HG02943 (cell line): ENCODE measurements around the gene C10orf95.

Experiments used
- ATAC-seq: cut with Tn5 transposase; IDR thresholded peaks from one replicate; pipeline ENCODE4 v1.9.1; 2021; ENCODE audit warnings: mild to moderate bottlenecking, low read depth, moderate library complexity; ENCODE audit not compliant: unreplicated experiment

The C10orf95 gene

DNA sequence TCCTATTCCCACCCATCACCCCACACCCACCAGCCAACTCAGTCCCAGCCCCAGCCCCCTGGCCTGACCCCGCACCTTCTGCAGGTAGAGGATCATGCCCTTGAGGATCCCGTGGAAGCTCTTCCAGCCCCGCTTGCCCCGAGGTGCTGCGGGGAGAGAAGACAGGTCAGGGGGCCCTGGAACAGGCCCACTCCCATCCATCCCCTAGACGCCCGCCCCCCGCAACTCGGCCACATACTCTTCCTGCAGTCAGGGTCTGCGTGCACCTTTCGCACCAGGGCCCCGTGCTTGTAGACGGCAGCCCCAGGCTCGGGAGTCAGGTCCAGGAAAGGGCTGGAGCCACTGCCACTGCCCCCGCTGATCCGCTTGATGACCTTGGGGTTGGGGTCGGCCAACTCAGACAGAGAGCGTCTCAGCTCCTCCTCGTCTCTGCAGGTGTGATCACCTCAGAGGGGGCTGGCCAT is 46.2 kb downstream of the C10orf95 start:
- no peak for ATAC-seq

DNA sequence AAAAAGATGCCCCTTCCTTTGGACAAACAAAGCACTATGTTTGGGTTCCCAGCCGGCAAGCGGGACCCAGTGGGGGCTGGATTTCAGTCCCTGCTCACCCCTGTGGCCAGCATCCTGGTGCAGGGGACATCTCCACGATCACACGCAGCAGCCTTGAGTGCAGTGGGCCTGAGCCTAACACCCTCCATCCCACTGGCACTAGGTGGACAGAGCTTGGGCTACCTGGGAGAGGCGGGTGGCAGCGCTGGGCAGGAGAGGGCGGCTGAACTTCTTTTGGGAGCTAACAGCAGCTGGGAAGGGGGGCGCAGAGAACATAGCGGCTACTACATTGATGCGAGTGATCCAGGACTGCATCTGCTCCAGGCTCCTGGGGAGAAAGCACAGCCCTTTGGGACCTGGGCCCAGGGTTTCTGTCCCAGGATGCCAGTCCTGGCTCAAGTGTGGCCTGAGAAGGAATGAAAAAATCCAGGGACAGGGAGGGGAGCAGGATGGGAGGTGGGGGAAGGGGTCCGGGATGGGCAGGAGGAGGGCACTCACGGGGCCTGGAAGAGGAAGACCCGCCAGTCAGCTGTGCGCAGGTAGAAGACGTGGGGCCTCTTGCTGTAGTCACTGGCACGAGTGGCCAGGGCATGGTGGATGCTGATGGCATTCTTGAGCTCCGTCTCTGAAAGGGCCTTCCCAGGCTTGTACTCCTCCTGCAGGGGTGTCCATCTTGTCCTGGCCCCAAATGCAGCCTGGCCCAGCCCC is 46.8 kb downstream of the C10orf95 start:
- ATAC-seq = no peak

DNA sequence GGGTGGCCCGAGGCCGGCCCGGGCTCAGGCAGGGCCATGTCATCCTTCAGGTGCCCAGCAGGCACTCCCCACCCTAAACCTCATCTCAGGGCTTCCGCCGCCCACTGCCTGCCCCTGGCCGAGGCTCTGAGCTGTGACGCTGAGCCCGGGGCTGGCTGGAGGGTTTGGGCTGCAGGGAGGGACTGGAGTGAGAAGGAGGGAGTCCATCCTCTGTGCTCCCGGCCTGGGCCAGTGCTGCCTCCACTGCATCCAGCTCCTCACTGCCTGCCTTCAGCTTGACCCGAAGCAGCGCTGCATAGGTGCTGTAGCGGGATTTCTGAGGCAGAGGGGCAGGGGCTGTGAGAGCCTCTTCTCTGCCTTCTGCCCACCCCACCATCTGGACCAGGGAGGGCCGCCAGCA is 48.2 kb downstream of the C10orf95 start:
- ATAC-seq = no peak

DNA sequence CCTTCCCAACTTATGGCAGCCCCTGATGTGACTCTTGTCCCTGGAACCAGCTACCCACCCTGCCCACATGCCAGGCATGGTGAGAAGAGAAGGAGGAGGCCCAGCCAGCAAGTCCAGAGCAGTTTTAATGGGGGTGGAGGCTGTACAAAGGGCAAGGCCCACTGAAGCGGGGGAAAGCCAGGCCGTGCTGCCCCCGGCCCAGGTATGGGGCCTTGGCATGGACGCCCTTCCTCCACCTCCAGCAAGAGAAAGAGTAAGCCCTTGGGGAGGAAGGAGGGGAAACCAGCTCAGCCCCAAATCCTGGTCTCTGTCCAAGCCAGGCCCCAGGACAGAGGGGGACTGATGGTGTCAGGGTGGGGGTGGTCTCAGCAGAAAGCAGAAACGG is 48.8 kb downstream of the C10orf95 start:
- no peak for ATAC-seq

DNA sequence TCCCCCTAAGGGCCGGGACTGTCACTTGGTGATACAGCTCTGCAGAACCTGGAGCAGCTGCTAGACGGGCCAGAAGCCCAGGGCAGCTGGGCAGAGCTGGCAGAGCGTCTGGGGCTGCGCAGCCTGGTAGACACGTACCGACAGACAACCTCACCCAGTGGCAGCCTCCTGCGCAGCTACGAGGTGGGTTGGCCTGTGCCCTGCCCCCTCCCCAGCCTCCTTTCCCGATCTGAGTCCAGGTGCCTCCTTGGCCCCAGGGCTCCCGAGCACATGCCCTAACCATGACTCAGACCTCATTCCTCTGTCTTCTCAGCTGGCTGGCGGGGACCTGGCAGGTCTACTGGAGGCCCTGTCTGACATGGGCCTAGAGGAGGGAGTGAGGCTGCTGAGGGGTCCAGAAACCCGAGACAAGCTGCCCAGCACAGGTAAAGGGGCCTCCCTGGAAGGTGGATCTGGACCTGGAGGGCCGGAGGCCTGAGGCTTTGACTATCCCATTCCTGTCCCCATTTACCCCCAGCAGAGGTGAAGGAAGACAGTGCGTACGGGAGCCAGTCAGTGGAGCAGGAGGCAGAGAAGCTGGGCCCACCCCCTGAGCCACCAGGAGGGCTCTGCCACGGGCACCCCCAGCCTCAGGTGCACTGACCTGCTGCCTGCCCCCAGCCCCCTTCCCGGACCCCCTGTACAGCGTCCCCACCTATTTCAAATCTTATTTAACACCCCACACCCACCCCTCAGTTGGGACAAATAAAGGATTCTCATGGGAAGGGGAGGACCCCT is 49.4 kb downstream of the C10orf95 start:
- no peak for ATAC-seq

DNA sequence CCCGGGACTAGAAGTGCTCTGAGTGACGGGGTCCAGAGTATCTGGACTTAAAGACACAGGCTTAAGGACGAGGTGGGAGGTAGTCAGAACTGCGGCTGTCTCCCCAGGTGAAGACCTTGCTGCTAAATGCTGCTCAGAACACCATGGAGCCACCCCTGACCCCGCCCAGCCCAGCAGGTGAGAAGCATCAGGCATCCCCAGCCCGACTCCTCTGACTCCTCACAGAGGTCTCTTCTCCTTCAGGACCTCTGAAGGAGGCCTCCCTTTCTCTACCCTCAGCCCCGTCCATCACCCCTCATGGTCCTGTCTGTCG is 50.0 kb downstream of the C10orf95 start:
- no peak for ATAC-seq

DNA sequence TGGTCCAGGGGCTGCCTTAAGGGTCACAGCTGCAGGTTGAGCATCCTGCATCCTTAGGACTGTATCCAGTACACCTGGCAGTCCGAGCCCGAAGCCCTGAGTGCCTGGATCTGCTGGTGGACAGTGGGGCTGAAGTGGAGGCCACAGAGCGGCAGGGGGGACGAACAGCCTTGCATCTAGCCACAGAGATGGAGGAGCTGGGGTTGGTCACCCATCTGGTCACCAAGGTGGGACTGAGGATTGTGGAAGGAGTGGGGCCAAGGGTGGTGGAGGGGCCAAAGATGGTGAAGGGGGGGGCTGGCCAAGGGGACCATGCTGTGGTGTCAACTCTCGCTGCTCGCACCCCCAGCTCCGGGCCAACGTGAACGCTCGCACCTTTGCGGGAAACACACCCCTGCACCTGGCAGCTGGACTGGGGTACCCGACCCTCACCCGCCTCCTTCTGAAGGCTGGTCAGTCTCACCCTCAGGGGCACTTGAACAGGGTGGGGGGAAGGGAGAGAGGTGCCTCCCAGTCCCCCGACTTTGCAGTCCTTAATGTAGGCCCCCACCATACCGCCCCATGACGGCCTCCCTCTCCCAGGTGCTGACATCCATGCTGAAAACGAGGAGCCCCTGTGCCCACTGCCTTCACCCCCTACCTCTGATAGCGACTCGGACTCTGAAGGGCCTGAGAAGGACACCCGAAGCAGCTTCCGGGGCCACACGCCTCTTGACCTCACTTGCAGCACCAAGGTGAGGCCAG is 50.6 kb downstream of the C10orf95 start:
- no peak for ATAC-seq

DNA sequence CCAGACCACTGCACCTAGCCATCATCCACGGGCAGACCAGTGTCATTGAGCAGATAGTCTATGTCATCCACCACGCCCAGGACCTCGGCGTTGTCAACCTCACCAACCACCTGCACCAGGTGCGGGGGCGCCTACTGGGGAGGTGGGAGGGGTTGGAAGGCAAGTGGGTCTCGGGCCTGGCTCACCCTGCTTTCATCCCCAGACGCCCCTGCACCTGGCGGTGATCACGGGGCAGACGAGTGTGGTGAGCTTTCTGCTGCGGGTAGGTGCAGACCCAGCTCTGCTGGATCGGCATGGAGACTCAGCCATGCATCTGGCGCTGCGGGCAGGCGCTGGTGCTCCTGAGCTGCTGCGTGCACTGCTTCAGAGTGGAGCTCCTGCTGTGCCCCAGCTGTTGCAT is 51.3 kb downstream of the C10orf95 start:
- ATAC-seq = no peak
